GM21526 (cell line): ENCODE results near the gene PINK1.

Experiments used
- ATAC-seq: cut with Tn5 transposase; IDR thresholded peaks from one replicate; pipeline ENCODE4 v1.9.1; 2021; ENCODE audit warnings: moderate library complexity; ENCODE audit not compliant: unreplicated experiment, low FRiP score

Gene PINK1

GRCh38 chr1:20700636-20701215, 67.5 kb downstream of the PINK1 start:
- ATAC-seq = no peak
